K562 (cell line): ENCODE data around the gene PRSS48. TPM values are rescaled to one million over a fixed set of nuclear protein-coding genes. Genes with fewer than 3 reads are reported as not detected.

Experiments
- ATAC-seq: fragments of 200-7000 bp; cut with Tn5 transposase; 3 replicates; pipeline ENCODE4 v1.9.1; 2020; ENCODE audit warnings: moderate library complexity
- BruUV-seq: library from RNA; stranded (reverse); fragments of 400-500 nt; replicated peaks from 2 replicates; lab custom pipeline; 2021; lab: Mats Ljungman, UMichigan
- CTCF ChIA-PET: fragments of 300-600 bp; formaldehyde crosslinking; extraction: SDS; loops from one replicate; lab custom pipeline; 2021; ENCODE audit warnings: low intra/inter-chr PET ratio; lab: Yijun Ruan, JAX
- POLR2A ChIA-PET: fragments of 300-600, 350-650 bp; sonication (Branson Sonifier 250); formaldehyde crosslinking; extraction: SDS; loops from one replicate; lab custom pipeline; 2021; ENCODE audit warnings: antibody characterized with exemption, inconsistent platforms; lab: Yijun Ruan, JAX
- DNase-seq, 4 experiments: peaks; one replicate each; pipeline versions ENCODE4 v3.0.0 to v3.0.0-alpha.2; 2011 to 2018; ENCODE audit warnings: low spot score in 3 of 4, mixed read lengths in 3 of 4; ENCODE audit errors: extremely low read depth in 1 of 4
- FAIRE-seq: peaks from 2 replicates; lab custom pipeline; 2011; peaks lifted over from hg19 to GRCh38; lab: Jason Lieb, UNC
- H2AFZ ChIP-seq: 2 replicates; pipeline ENCODE4 v1.6.0; 2011; ENCODE audit warnings: low read depth, low read length, control low read depth, inconsistent platforms
- H3K27ac ChIP-seq: fragments of 200-600 bp; 3 replicates; pipeline ENCODE4 v1.8.0; 2011; ENCODE audit warnings: low read depth, mild to moderate bottlenecking, control low read depth, inconsistent platforms, low read length, moderate library complexity, mixed read lengths; ENCODE audit errors: extremely low read depth
- H3K27me3 ChIP-seq, 2 experiments: fragments of 300-600 bp in 1 of 2; 2 replicates in 1 of 2; 3 replicates in 1 of 2; pipeline versions ENCODE4 v1.6.0 to v1.8.0; 2011; ENCODE audit warnings: inconsistent platforms in 2 of 2, low read length in 2 of 2, mild to moderate bottlenecking in 1 of 2, mixed read lengths in 1 of 2, moderate library complexity in 1 of 2; ENCODE audit not compliant: control insufficient read depth in 2 of 2, insufficient read depth in 2 of 2
- H3K36me3 ChIP-seq: fragments of 300-600 bp; 3 replicates; pipeline ENCODE4 v1.8.0; 2011; ENCODE audit warnings: mild to moderate bottlenecking, low read length, inconsistent platforms; ENCODE audit not compliant: control insufficient read depth, insufficient read depth
- H3K4me1 ChIP-seq, 2 experiments: fragments of 200-600 bp in 1 of 2; replicated peaks in 1 of 2; 2 replicates in 1 of 2; 3 replicates in 1 of 2; pipeline versions ENCODE4 v1.5.1 to v1.8.0; 2011; ENCODE audit warnings: inconsistent platforms in 2 of 2, low read length in 2 of 2, mild to moderate bottlenecking in 1 of 2, mixed read lengths in 1 of 2, moderate library complexity in 1 of 2; ENCODE audit not compliant: control insufficient read depth in 2 of 2, insufficient read depth in 2 of 2
- H3K4me2 ChIP-seq: 2 replicates; pipeline ENCODE4 v1.6.1; 2011; ENCODE audit warnings: low read length, control low read depth, inconsistent platforms, mixed read lengths; ENCODE audit not compliant: insufficient read depth
- H3K4me3 ChIP-seq: fragments of 200-600 bp; sonication (generic), shearing (Covaris generic); 2 replicates; pipeline ENCODE4 v1.5.1; 2016; ENCODE audit warnings: control low read depth, inconsistent platforms
- H3K79me2 ChIP-seq: fragments of 200-600 bp; 3 replicates; pipeline ENCODE4 v1.8.0; 2011; ENCODE audit warnings: low read length, inconsistent platforms; ENCODE audit not compliant: control insufficient read depth, insufficient read depth
- H3K9ac ChIP-seq, 2 experiments: 2 replicates each; pipeline versions ENCODE4 v1.6.0 to v1.6.1; 2011; ENCODE audit warnings: low read depth in 2 of 2, low read length in 2 of 2, control low read depth in 1 of 2, inconsistent platforms in 1 of 2, mild to moderate bottlenecking in 1 of 2, mixed read lengths in 1 of 2; ENCODE audit not compliant: insufficient read depth in 1 of 2
- H3K9me1 ChIP-seq: one replicate; pipeline ENCODE4 v1.6.0; 2011; ENCODE audit warnings: inconsistent platforms, mild to moderate bottlenecking, low read length, moderate library complexity; ENCODE audit not compliant: control insufficient read depth, insufficient read depth
- H3K9me3 ChIP-seq: replicated peaks from 2 replicates; pipeline ENCODE4 v1.5.1; 2011; ENCODE audit warnings: low read depth, low read length, inconsistent platforms; ENCODE audit not compliant: control insufficient read depth, insufficient read depth
- H4K20me1 ChIP-seq: replicated peaks from 2 replicates; pipeline ENCODE4 v1.6.1; 2011; ENCODE audit warnings: low read length, inconsistent platforms, mixed read lengths; ENCODE audit not compliant: control insufficient read depth, insufficient read depth
- E2F5 ChIP-seq: sonication (generic); formaldehyde crosslinking; IDR thresholded peaks from 2 replicates; pipeline ENCODE4 v1.8.0; 2022; ENCODE audit warnings: mild to moderate bottlenecking, missing genetic modification reagents
- ESRRA ChIP-seq: fragments of 450-650 bp; IDR thresholded peaks from 2 replicates; pipeline ENCODE4 v1.6.1; 2014; ENCODE audit warnings: low read depth, mild to moderate bottlenecking, moderate library complexity, borderline replicate concordance
- HOXB6 ChIP-seq: fragments of 250-450 bp; sonication (Bioruptor Pico); IDR thresholded peaks from 2 replicates; pipeline ENCODE4 v1.5.1; 2022; ENCODE audit warnings: mild to moderate bottlenecking, borderline replicate concordance
- IRF9 ChIP-seq: fragments of 450-650 bp; IDR thresholded peaks from 2 replicates; pipeline ENCODE4 v1.6.1; 2016; ENCODE audit warnings: missing biosample characterization, missing genetic modification characterization
- KLF13 ChIP-seq: fragments of 450-650 bp; IDR thresholded peaks from 2 replicates; pipeline ENCODE4 v1.6.1; 2016; ENCODE audit warnings: missing genetic modification characterization, low read depth, mild to moderate bottlenecking, missing compliant biosample characterization, moderate library complexity, borderline replicate concordance
- NCOA2 ChIP-seq, 2 experiments: fragments of 450-650 bp; IDR thresholded peaks; 2 replicates each; pipeline ENCODE4 v1.6.1; 2018; ENCODE audit warnings: mild to moderate bottlenecking in 2 of 2, moderate library complexity in 1 of 2; ENCODE audit not compliant: partially characterized antibody in 2 of 2
- POU5F1 ChIP-seq: fragments of 150-350 bp; IDR thresholded peaks from 2 replicates; pipeline ENCODE4 v1.6.1; 2014; ENCODE audit warnings: borderline replicate concordance, low read length, low read depth, mild to moderate bottlenecking; ENCODE audit not compliant: partially characterized antibody
- PTRF ChIP-seq: fragments of 450-650 bp; IDR thresholded peaks from 2 replicates; pipeline ENCODE4 v1.6.1; 2016; ENCODE audit warnings: mild to moderate bottlenecking, missing genetic modification characterization, missing compliant biosample characterization
- ZBTB40 ChIP-seq, 2 experiments: fragments of 450-650 bp in 1 of 2; sonication (generic) in 1 of 2; formaldehyde crosslinking in 1 of 2; IDR thresholded peaks; 2 replicates each; pipeline versions ENCODE4 v1.7.1 to v1.9.0; 2016 to 2022; ENCODE audit warnings: inconsistent platforms in 1 of 2, mild to moderate bottlenecking in 1 of 2, missing genetic modification reagents in 1 of 2
- ZNF12 ChIP-seq: sonication (generic); formaldehyde crosslinking; IDR thresholded peaks from 2 replicates; pipeline ENCODE4 v1.4.0; 2020; ENCODE audit warnings: mild to moderate bottlenecking, missing genetic modification reagents
- ZNF324 ChIP-seq: fragments of 250-450 bp; sonication (Bioruptor Pico); IDR thresholded peaks from 2 replicates; pipeline ENCODE4 v1.4.0; 2020; ENCODE audit warnings: mild to moderate bottlenecking
- WGBS: fragments of 100-300 bp; shearing (Covaris generic); methylation state at CpG from one replicate; pipeline ENCODE4 v1.1.6; 2016; ENCODE audit warnings: low coverage, mixed read lengths; ENCODE audit not compliant: insufficient coverage; ENCODE audit errors: missing lambda C conversion rate; 5-methylcytosine and 5-hydroxymethylcytosine counted together
- in situ Hi-C: fragments of 300-500 bp; cut with MboI; formaldehyde crosslinking; loops from 4 replicates; pipeline ENCODE4 v1.15.0; 2018; ENCODE audit warnings: inconsistent platforms, mixed read lengths
- intact Hi-C: fragments of 100-400 bp; cut with micrococcal nuclease; formaldehyde crosslinking; loops from 2 replicates; pipeline ENCODE4 v1.14.2; 2022
- polyA plus RNA-seq, 8 experiments: library from polyadenylated mRNA; depleted of rRNA in 4 of 8; stranded (reverse) in 5 of 8; unstranded in 3 of 8; fragments of >200 nt; fragmentation: Nextera tagmentation in 2 of 8; fragmentation: Illumina TruSeq in 1 of 8; extraction: Ambion mirVana in 2 of 8; extraction: Trizol in 1 of 8; gene quantifications; 2 replicates each; pipeline versions ENCODE4 v1.2.1 to v1.2.3, GENCODE V29; 2011 to 2014; ENCODE audit warnings: inconsistent platforms in 1 of 8, missing spikeins in 1 of 8
- total RNA-seq, 7 experiments: library from RNA; depleted of rRNA in 6 of 7; stranded (reverse); fragments of >200 nt in 6 of 7; fragmentation: Illumina TruSeq in 2 of 7; extraction: Trizol in 2 of 7; gene quantifications; 2 replicates each; pipeline versions ENCODE4 v1.2.1 to v1.2.3, GENCODE V29; 2011 to 2021; ENCODE audit warnings: low replicate concordance in 1 of 7

Gene PRSS48
- total and polyA plus RNA-seq, 9 of the 15 experiments (the other 6 are each of a cell fraction or from before 2014, with no cell fraction given), result not detected

- H3K4me1 ChIP-seq, result no peaks in the 10 kb centered on the region; a peak in 1 of 5 replicates
- ATAC-seq (no peak), FAIRE-seq (no peak), DNase-seq (no peak)
- H2AFZ ChIP-seq, result no peak overlapping the region
- no peak overlapping the region for H3K9ac ChIP-seq
- ChIA-PET CTCF (no interaction called here), POLR2A (no interaction called here)
- intact Hi-C loops, result no loop called here
- in situ Hi-C loops, result no loop called here
- no peaks in the 10 kb centered on the region for H3K9me1 ChIP-seq
- H3K27me3 ChIP-seq, result peaks cover 8 to 10% of the 10 kb centered on the region in 2 experiments; a peak in 3 of 5 replicates
- no peak overlapping the region for H3K4me2 ChIP-seq
- H3K4me3 ChIP-seq, result no peak overlapping the region
- no peaks in the 10 kb centered on the region for H3K36me3 ChIP-seq
- no peaks in the 10 kb centered on the region for H3K9me3 ChIP-seq
- H3K27ac ChIP-seq, result no peak overlapping the region
- 2% methylated on average over 4 of the region's 4 CpGs for WGBS
- BruUV-seq, result no TSS peak
- no peaks in the 10 kb centered on the region for H4K20me1 ChIP-seq
- no peaks in the 10 kb centered on the region for H3K79me2 ChIP-seq
- no peak for TF ChIP-seq POU5F1
- TF ChIP-seq ZBTB40 (IDR thresholded peaks at IDR 0.05), result no peak
- no peak for TF ChIP-seq ZBTB40 (CRISPR knock-in tag; IDR thresholded peaks at IDR 0.05)
- TF ChIP-seq ZNF324 (CRISPR knock-in tag), result no peak
- TF ChIP-seq NCOA2 (IDR thresholded peaks at IDR 0.05; ENCODE audit: partially characterized antibody in 2 of 2), result no peak
- TF ChIP-seq IRF9, result no peak
- TF ChIP-seq ESRRA, result no peak
- TF ChIP-seq HOXB6 (CRISPR knock-in tag), result no peak
- TF ChIP-seq KLF13, result no peak
- TF ChIP-seq PTRF (tag), result no peak
- no peak for TF ChIP-seq ZNF12
- no peak for TF ChIP-seq E2F5 (CRISPR knock-in tag)
Measured at GRCh38 chr4:151302432-151302831, 25.5 kb downstream of the PRSS48 start.
